HG03565 (cell line): ENCODE results near the gene ZNF664.

ENCODE experiments used
- ATAC-seq: cut with Tn5 transposase; IDR thresholded peaks from one replicate; pipeline ENCODE4 v1.9.1; 2021; ENCODE audit warnings: mild to moderate bottlenecking, moderate library complexity; ENCODE audit not compliant: unreplicated experiment

ZNF664 gene

DNA sequence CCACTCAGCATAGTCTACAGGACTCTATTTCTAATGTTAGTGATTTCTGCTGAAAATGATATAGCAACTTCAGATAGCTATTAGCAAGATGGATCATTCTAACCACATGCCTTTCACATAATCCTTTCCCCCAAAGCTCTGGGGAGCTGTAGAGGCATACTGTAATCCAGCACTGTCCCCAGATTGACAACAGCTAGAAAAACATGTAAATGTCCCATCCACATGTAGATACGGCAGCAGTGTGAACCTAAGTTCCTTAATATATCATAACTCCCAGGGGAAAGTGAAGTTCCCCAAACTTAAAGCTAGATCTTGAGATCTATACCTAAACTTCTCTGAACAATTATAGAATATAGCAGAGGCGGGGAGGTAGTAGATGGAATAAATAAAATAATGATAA is 14.0 kb downstream of the ZNF664 start:
- no peak for ATAC-seq

- no peak for ATAC-seq
These were observed 16.2 kb downstream of the ZNF664 start for GRCh38 chr12:123989168-123989567.

DNA sequence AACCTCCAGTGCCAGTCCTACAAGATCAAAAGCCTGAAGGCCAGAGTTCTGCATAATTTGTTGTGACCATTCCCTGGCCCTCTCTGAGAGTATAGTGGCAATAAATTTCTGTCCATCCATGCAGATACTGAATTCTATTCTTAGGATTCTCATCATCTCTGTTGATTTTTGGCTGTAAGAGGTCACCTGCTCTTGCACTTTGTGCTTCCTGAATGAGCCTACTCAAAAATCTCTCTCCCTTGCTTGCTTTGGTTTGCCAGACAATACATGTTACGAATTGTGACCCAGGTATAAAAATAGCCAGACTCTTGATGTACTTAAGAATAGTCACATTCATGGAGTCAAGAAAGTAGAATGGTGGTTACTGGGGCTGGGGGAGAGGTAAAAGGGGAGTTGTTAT is 16.7 kb downstream of the ZNF664 start:
- ATAC-seq = no peak

DNA sequence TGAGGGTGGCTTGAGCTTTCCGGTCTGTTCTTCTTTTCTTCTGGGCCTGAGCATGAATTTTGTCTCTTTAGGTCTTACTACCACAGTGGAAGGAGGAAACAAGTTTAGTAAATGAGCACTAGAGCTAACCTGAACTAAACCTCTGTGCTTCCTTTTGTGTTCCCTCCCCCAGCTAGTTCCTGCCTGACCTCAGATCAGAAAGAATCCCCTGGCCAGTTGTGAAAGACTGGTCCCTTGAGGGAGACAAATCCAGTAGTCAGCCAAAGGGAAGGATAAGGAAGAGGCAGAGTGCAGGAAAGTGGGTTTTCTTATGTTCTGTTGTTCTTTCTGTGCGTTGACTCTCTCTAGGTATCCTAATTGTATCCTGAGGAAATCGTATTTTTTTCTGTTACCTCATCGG is 17.5 kb downstream of the ZNF664 start:
- ATAC-seq = no peak

- no peak for ATAC-seq
These were observed 18.4 kb downstream of the ZNF664 start for GRCh38 chr12:123991372-123991951.

- ATAC-seq = no peak
These were observed 19.3 kb downstream of the ZNF664 start for GRCh38 chr12:123992118-123992825.

DNA sequence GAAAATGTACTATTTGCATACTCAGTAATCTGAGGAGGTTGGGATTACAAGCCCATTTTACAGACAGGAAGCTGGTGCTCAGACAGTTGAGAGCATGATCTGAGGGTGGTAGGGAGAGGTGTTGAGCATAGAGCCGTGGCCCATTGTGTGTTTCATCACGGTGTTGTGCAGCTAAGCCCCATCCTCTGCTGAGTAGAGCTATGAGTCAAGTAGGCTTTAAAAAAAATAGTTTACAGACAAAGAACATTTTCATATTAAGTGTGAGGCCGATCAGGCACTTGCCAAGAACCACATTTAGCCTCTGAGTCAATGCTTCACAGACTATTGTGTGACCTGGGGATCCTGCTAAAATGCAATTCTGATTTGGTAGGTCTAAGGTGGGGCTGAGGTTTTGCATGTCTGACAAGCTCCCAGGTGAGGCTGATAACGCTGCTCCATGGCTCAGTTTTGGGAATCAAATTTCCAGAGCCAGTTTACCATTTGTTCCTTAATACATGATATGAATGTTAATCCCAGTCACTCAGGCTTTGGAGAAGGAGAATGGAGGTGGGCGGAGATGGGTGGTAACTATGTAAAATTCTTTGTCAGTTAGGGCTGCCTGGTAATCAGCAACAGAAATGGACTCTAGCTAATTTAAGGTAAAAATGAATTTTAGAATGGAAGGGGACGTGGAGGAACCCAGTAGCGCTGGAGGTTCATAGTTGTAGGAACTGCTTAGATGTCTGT is 22.2 kb downstream of the ZNF664 start:
- no peak for ATAC-seq

- no peak for ATAC-seq
These were observed 23.6 kb downstream of the ZNF664 start for GRCh38 chr12:123996581-123996980.

DNA sequence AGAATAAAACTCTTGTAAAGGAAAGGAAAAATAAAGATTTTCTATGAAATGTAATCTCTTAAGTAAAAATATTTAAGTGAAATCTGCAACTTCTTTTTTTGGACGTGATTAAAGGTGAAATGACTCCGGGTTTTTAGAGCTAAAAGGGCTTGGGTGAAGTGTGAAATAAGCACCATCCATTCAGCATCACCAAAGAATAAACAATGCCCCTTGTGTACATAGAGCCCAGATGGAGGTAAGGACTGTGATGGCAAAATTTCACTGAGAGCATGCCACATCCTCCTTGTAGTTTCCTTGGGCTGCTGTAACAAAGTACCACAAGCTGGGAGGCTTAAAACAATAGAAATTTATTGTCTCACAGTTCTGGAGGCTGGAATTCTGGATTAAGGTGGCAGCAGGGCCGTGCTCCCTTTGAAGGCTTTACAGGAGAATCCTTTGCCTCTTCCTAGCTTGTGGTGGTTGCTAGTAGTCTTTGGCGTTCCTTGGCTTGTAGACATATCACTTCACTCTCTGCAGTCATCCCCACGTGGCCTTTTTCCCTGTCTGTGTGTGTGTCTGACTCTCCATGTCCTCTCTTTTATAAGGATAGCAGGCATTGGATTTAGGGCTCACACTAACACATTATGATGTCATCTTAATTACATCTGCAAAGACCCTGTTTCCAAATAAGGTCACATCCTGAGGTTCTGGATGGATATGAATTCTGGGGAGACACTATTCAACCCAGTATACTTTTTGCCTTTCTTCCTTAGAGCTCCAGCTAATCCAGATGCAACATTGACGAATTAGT is 24.2 kb downstream of the ZNF664 start:
- no peak for ATAC-seq

DNA sequence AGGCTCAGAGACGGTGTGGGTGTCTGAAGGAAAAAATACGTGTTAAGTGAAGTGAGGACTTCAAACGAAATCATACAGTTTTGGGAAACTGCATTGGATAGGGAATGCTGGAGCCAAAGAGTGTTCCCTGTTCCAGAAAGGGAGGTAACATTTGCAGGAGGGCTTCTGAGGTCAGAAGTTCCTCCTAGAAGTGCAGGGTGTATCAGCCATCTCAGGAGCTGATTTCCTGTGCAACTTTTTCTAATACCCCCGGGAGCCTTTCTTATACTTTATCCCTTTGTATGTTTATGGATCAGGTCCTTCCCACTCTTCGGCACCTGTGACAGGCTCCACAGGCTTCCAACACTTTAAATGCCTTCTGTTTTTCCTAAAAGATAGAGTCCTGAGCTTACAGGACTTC is 24.9 kb downstream of the ZNF664 start:
- ATAC-seq = no peak

- no peak for ATAC-seq
These were observed 25.5 kb downstream of the ZNF664 start for GRCh38 chr12:123998344-123998990.

GRCh38 chr12:123998991-123999359 is 26.0 kb downstream of the ZNF664 start:
- ATAC-seq = no peak

DNA sequence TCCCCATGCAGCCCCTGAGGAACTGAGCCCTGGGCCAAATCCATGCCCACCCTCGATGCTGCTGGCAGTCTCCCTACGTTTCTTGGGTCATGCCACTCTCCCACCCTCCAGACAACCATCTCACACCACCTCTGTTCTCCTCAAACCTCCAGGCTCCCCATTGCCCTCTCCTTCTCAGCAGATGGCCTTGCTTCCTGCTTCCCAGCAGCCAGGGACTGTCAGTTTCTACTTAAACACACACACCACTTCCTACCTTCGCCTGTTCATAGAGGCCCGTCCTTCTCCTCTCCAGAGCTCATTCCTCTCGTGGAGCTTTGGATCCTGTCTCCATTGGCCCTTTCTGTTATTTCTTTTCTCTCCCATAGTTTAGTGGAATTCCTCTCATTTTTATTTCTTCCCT is 27.1 kb downstream of the ZNF664 start:
- no peak for ATAC-seq

DNA sequence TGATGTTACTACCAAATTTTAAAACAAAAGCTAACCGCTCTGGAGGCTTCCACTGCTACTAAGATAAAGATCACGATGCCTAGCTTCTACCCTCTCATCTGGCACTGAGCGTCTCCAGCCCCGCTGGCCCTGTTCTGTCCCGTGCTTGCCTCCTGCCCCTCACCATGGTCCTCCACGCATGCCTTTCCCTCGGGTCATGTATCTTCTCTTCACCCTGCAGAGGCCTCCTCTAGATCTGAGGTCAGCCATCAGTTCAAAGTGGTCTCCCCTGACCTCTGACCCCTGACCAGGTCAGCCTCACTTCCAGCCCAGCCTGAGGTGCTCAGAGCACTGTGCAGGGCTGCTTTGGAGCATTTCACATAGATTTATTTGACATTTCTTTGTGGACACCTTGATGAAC is 28.3 kb downstream of the ZNF664 start:
- no peak for ATAC-seq

GRCh38 chr12:124002021-124002644 is 29.1 kb downstream of the ZNF664 start:
- no peak for ATAC-seq

DNA sequence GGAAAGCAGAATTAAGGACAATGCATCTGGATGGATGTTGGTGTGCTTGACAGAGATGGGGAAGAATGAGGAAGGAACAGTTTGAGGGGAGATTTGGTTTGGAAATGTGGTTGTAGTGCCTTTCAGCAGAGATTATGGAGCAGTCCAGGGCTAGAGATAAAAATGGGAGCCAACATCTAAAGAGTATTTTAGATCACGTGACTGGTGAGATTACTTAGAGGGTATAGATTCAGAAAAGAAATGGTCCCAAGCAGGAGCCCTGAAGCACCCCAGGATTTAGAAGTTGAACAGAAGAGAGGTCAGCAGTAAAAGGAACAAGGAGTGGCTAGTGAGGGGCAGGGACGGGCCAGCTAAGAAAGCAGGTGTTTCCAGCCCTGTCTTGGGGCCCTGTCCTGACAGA is 29.6 kb downstream of the ZNF664 start:
- ATAC-seq = no peak

GRCh38 chr12:124004233-124004875 is 31.3 kb downstream of the ZNF664 start:
- no peak for ATAC-seq

DNA sequence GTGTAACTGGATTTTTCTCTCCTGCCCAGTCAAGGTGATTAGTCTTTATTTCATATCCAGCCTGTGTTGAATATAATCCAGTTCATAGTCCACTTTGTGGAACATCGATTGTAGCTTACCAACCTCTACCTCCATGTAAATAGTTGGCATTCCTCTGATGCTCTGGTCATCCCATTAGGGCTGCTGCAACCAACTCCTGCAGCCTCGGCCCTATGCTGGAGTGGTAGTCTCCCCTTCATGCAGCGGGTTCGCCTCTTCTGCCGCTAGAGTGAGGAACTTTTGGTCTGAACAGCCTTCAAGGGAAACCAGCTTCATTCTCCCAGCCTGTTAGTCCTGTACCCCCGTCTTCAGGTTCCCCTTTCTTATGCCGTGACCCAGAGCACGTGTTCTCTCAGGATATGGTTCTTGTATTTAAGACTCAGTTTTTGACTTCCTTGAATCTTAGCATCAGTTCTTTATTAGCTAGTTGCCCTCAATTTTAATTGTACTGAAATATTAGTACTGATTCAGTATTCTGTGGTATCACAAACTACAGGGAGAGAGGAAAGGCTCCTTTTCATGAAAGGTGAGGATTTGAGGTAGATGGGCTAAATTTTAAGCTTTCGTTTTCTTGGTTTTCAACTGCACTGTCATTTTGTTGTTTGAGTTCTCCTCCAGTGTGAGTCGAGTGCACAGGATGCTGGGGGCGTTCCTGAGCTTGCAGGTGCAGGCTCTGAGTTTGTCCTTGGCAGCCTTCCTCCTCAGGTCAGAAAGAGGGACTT is 33.2 kb downstream of the ZNF664 start:
- no peak for ATAC-seq
